Testis (tissue), 2 donors: ENCODE data around the gene CDKL5.

ENCODE experiments used
- POLR2A ChIP-seq: fragments of 450-650 bp; IDR thresholded peaks from one replicate; pipeline ENCODE4 v1.6.1; 2017; ENCODE audit warnings: antibody characterized with exemption, mild to moderate bottlenecking, moderate library complexity
- TF ChIP-seq, protein P1 (sequence below), 3 experiments: fragments of 450-650 bp in 2 of 3; fragments of 200-600 bp in 1 of 3; sonication (generic) in 1 of 3; IDR thresholded peaks; one replicate each; pipeline ENCODE4 v1.5.1; 2016 to 2019; ENCODE audit warnings: antibody characterized with exemption in 3 of 3, mild to moderate bottlenecking in 2 of 3, moderate library complexity in 1 of 3

DNA sequence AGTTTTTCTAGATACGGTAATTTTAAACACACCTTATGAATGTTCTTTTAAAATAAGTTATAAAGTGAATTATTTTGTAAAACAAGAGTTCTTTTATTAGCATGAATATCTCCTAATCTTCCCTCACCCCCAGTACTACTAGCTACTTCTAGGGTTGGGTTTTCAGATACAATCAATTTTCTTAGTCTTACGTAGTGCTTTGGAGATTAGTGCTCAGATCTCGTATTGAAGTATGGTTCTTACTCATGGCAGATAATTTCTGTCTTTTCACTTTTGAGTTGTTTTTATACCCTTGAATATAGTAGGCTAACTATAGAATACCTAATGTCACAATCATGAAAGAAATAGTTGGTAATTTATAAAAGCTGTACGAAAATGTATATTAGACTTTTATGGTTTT, 43.2 kb downstream of the CDKL5 start:
- TF ChIP-seq, protein P1, sequence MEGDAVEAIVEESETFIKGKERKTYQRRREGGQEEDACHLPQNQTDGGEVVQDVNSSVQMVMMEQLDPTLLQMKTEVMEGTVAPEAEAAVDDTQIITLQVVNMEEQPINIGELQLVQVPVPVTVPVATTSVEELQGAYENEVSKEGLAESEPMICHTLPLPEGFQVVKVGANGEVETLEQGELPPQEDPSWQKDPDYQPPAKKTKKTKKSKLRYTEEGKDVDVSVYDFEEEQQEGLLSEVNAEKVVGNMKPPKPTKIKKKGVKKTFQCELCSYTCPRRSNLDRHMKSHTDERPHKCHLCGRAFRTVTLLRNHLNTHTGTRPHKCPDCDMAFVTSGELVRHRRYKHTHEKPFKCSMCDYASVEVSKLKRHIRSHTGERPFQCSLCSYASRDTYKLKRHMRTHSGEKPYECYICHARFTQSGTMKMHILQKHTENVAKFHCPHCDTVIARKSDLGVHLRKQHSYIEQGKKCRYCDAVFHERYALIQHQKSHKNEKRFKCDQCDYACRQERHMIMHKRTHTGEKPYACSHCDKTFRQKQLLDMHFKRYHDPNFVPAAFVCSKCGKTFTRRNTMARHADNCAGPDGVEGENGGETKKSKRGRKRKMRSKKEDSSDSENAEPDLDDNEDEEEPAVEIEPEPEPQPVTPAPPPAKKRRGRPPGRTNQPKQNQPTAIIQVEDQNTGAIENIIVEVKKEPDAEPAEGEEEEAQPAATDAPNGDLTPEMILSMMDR (IDR thresholded peaks at IDR 0.05), result no peak
- no peak for TF ChIP-seq POLR2A
